Left lung (tissue), 10 donors: ENCODE data around the gene GPD2. TPM values are rescaled to one million over a fixed set of nuclear protein-coding genes. Genes with fewer than 3 reads are reported as not detected.

Experiments used
- ATAC-seq: fragments of 200-7000 bp; cut with Tn5 transposase; one replicate; pipeline ENCODE4 v1.9.1; 2020; ENCODE audit warnings: moderate library complexity
- DNase-seq, 4 donors: peaks; one replicate each; pipeline ENCODE4 v3.0.0-alpha.2; 2013 to 2020
- H3K27ac ChIP-seq, 2 donors: fragments of 200-600 bp; sonication (generic) in 1 of 2; one replicate each; pipeline versions ENCODE4 v1.5.0 to v1.8.0; 2020 to 2021
- H3K27me3 ChIP-seq, 2 donors: fragments of 200-600 bp; sonication (generic) in 1 of 2; one replicate each; pipeline versions ENCODE4 v1.5.0 to v1.8.0; 2020 to 2021
- H3K36me3 ChIP-seq, 2 donors: fragments of 200-600 bp; sonication (generic) in 1 of 2; one replicate each; pipeline versions ENCODE4 v1.5.0 to v1.8.0; 2020 to 2021
- H3K4me1 ChIP-seq, 2 donors: fragments of 200-600 bp; one replicate each; pipeline ENCODE4 v1.8.0; 2021
- H3K4me3 ChIP-seq, 2 donors: fragments of 200-600 bp; sonication (generic) in 1 of 2; one replicate each; pipeline versions ENCODE4 v1.5.0 to v1.8.0; 2020 to 2021; ENCODE audit warnings: mild to moderate bottlenecking in 1 of 2
- H3K9me3 ChIP-seq, 2 donors: fragments of 200-600 bp; sonication (generic) in 1 of 2; one replicate each; pipeline versions ENCODE4 v1.5.0 to v1.8.0; 2020 to 2021
- CTCF ChIP-seq, 2 donors: fragments of 200-600 bp; sonication (generic) in 1 of 2; IDR thresholded peaks; one replicate each; pipeline versions ENCODE4 v1.5.0 to v1.8.0; 2021; ENCODE audit warnings: antibody characterized with exemption in 2 of 2
- intact Hi-C, 2 donors: fragments of 100-400 bp; cut with DNase I; formaldehyde crosslinking; loops; one replicate each; pipeline versions ENCODE4 v1.11.2 to v1.14.2; 2022
- polyA plus RNA-seq, 6 donors: library from polyadenylated mRNA; unstranded; fragments of 120-200 nt; gene quantifications; one replicate each; pipeline ENCODE4 v1.2.1, GENCODE V29; 2013; ENCODE audit not compliant: insufficient read length in 6 of 6
- total RNA-seq, 2 donors: library from RNA; stranded (reverse); fragmentation: NEBNext Ultra II Directional; extraction: Animal tissue kit (Norgen Biotek cat#: 25700); gene quantifications; one replicate each; pipeline ENCODE4 v1.2.1, GENCODE V29; 2021
- donor health status: DM: no; HTN: yes; CAD: no.
- donor health status: DM: no; HTN: no; CAD: no.

The GPD2 gene
- total and polyA plus RNA-seq, 8 donors, result 23.7 to 44.3 (median 26.8) TPM

- intact Hi-C loops, result no loop called here
- no peak for TF ChIP-seq CTCF (IDR thresholded peaks at IDR 0.05)
- Histone ChIP-seq H3K27me3 (no peaks in the 10 kb centered on the region), H3K4me1 (peaks cover 0 to 17% of the 10 kb centered on the region in 2 donors), H3K27ac (no peak overlapping the region), H3K36me3 (no peaks in the 10 kb centered on the region), H3K4me3 (no peak overlapping the region), H3K9me3 (no peaks in the 10 kb centered on the region)
- ATAC-seq, result no peak
- DNase-seq, result no peak
These were observed 6.9 kb downstream of the GPD2 start for GRCh38 chr2:156443089-156443488.

DNA sequence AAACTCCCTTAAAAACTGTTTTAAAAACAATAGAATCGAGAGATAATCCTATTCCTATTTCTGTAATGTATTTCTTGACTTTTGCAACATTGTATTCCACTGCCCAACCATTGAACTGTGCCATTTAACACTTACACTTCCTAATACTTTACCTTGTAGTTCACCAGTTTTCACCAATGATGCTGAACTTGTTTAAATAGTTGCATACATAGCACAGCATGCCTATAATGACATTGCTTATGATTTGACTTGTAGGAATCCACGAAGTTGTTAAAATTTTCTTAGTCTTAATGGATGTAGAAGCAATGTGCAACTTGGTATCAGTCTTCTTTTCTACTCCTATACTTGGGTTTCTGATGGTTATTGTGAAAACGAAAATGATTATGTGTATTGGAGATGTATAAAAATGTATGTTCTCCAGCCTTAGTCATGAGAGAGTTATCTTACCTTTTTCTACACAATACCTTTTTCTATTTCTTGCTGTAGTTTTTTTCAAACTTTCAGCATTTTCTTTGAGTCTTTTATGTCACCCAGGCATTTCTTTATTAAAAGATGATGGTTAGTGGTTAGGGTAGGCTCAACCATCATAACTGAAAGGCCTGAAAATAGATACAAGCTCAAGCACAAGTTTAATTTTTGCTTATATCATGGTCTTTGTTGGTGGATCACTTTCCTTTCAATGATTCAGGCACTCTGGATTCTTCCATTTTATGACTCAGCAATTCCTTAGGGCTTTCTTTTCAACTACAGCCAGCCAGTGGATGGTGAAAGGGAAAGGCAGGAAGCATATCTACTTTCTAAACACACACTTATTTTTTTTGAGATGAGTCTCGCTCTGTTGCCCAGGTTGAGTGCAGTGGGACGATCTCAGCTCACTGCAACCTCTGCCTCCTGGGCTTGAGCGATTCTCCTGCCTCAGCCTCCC is 9.4 kb downstream of the GPD2 start:
- Histone ChIP-seq H3K4me1 (peaks cover 0 to 13% of the 10 kb centered on the region in 2 donors), H3K36me3 (no peaks in the 10 kb centered on the region), H3K27ac (no peak overlapping the region), H3K4me3 (no peak overlapping the region), H3K9me3 (no peaks in the 10 kb centered on the region), H3K27me3 (no peaks in the 10 kb centered on the region)
- TF ChIP-seq CTCF (IDR thresholded peaks at IDR 0.05), result no peak
- DNase-seq (no peak), ATAC-seq (peak; percentile 37)
- intact Hi-C loops, result no loop called here

DNA sequence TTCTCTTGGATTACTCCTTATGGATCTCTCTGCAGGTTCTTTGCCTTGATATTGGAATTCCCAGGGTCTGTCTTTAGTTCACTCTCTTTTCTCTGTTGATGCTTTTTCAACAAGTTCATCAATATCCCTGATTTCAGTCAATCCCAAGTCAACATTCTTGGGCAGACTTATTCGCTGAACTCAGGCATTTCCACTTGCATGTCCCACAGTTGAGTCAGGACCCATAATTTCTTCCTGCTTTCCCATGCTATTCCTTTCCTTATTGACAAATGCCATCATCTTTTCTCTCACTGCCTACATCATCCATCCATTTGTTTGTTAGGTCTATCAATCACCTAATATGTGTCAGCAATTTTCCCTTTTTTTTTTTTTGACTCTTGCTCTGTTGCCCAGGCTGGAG is 11.6 kb downstream of the GPD2 start:
- Histone ChIP-seq H3K27me3 (no peaks in the 10 kb centered on the region), H3K4me3 (no peak overlapping the region), H3K4me1 (peaks cover 0 to 13% of the 10 kb centered on the region in 2 donors), H3K27ac (no peak overlapping the region), H3K36me3 (no peaks in the 10 kb centered on the region), H3K9me3 (no peaks in the 10 kb centered on the region)
- DNase-seq, result no peak
- intact Hi-C loops, result no loop called here
- TF ChIP-seq CTCF (IDR thresholded peaks at IDR 0.05), result no peak
- no peak for ATAC-seq

GRCh38 chr2:156448766-156449165 is 12.6 kb downstream of the GPD2 start:
- no peak for ATAC-seq
- intact Hi-C loops, result no loop called here
- Histone ChIP-seq H3K36me3 (no peaks in the 10 kb centered on the region), H3K27ac (no peak overlapping the region), H3K4me1 (peaks cover 0 to 13% of the 10 kb centered on the region in 2 donors), H3K4me3 (no peak overlapping the region), H3K27me3 (no peaks in the 10 kb centered on the region), H3K9me3 (no peaks in the 10 kb centered on the region)
- TF ChIP-seq CTCF (IDR thresholded peaks at IDR 0.05), result no peak
- no peak for DNase-seq

DNA sequence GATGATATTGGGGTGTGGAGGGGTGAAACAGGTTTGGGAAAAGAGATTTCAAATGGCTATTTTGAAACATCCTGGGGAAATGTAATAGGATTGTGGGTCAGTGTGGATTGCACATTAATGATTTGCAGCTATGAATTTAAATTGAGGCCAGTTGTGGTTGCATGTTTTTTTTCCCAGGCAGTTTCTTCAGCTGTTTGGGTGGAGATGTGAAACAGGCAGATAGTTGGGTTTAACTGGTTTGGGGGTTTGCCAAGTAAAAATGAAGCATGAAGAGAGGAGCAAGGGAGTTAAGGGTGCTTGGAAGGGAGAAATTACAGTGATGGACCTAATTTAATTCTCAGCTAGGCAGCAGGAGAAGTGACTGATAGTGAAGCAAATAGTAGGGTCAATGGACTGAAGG is 16.8 kb downstream of the GPD2 start:
- H3K4me1 ChIP-seq, result peaks cover 0 to 27% of the 10 kb centered on the region in 2 donors
- H3K27me3 ChIP-seq, result no peaks in the 10 kb centered on the region
- no peaks in the 10 kb centered on the region for H3K36me3 ChIP-seq
- TF ChIP-seq CTCF (IDR thresholded peaks at IDR 0.05), result no peak
- H3K9me3 ChIP-seq, result no peaks in the 10 kb centered on the region
- intact Hi-C loops, result no loop called here
- H3K27ac ChIP-seq, result peak overlapping the region in 1 of 2 donors; percentile 41
- no peak overlapping the region for H3K4me3 ChIP-seq
- DNase-seq (no peak), ATAC-seq (no peak)
